Peyer's patch (tissue), 4 donors: ENCODE measurements around the gene TBXA2R. TPM values are rescaled to one million over a fixed set of nuclear protein-coding genes. Genes with fewer than 3 reads are reported as not detected.

Source experiments
- DNase-seq, 3 donors: peaks; one replicate each; pipeline ENCODE4 v3.0.0-alpha.2; 2017 to 2019
- H3K27ac ChIP-seq, 4 donors: fragments of 200-600 bp; sonication (generic); one replicate each; pipeline ENCODE4 v1.5.1; 2016 to 2019
- H3K27me3 ChIP-seq, 2 donors: fragments of 200-600 bp; sonication (generic); one replicate each; pipeline ENCODE4 v1.5.1; 2019
- H3K36me3 ChIP-seq, 3 donors: fragments of 200-600 bp; sonication (generic); one replicate each; pipeline ENCODE4 v1.5.1; 2016 to 2019
- H3K4me1 ChIP-seq, 4 donors: fragments of 200-600 bp; sonication (generic); one replicate each; pipeline ENCODE4 v1.5.1; 2016 to 2019
- H3K4me3 ChIP-seq, 4 donors: fragments of 200-600 bp; sonication (generic); 1 replicate in 3 of 4; 2 replicates in 1 of 4; pipeline ENCODE4 v1.5.1; 2016 to 2019; ENCODE audit warnings: mild to moderate bottlenecking in 1 of 4
- H3K9me3 ChIP-seq, 4 donors: fragments of 200-600 bp; sonication (generic); one replicate each; pipeline ENCODE4 v1.5.1; 2016 to 2019; ENCODE audit warnings: mild to moderate bottlenecking in 1 of 4
- POLR2A ChIP-seq, 2 donors: fragments of 450-650 bp; IDR thresholded peaks; one replicate each; pipeline ENCODE4 v1.5.1; 2017; ENCODE audit warnings: antibody characterized with exemption in 2 of 2, mild to moderate bottlenecking in 2 of 2, moderate library complexity in 2 of 2
- total RNA-seq, 4 donors: library from RNA; depleted of rRNA; stranded (reverse); fragments of >200 nt; gene quantifications; one replicate each; pipeline ENCODE4 v1.1.0, GENCODE V29; 2016
- TF ChIP-seq, protein P1 (sequence below), 6 experiments: fragments of 450-650 bp in 4 of 6; fragments of 200-600 bp in 2 of 6; sonication (generic) in 1 of 6; IDR thresholded peaks; one replicate each; pipeline ENCODE4 v1.5.1; 2017 to 2019; ENCODE audit warnings: antibody characterized with exemption in 6 of 6, mild to moderate bottlenecking in 3 of 6, moderate library complexity in 1 of 6

The TBXA2R gene
- total RNA-seq, 4 donors from 2014 or later, result 0.80 to 5.0 (median 1.6) TPM; not detected in 1

- TF ChIP-seq, protein P1, sequence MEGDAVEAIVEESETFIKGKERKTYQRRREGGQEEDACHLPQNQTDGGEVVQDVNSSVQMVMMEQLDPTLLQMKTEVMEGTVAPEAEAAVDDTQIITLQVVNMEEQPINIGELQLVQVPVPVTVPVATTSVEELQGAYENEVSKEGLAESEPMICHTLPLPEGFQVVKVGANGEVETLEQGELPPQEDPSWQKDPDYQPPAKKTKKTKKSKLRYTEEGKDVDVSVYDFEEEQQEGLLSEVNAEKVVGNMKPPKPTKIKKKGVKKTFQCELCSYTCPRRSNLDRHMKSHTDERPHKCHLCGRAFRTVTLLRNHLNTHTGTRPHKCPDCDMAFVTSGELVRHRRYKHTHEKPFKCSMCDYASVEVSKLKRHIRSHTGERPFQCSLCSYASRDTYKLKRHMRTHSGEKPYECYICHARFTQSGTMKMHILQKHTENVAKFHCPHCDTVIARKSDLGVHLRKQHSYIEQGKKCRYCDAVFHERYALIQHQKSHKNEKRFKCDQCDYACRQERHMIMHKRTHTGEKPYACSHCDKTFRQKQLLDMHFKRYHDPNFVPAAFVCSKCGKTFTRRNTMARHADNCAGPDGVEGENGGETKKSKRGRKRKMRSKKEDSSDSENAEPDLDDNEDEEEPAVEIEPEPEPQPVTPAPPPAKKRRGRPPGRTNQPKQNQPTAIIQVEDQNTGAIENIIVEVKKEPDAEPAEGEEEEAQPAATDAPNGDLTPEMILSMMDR (IDR thresholded peaks at IDR 0.05), result no peak
- TF ChIP-seq POLR2A (IDR thresholded peaks at IDR 0.05), result no peak
- no peaks in the 10 kb centered on the region for H3K4me1 ChIP-seq
- no peaks in the 10 kb centered on the region for H3K27me3 ChIP-seq
- H3K36me3 ChIP-seq, result peaks cover 0 to 79% (median 0%) of the 10 kb centered on the region in 3 donors
- DNase-seq, result no peak
- H3K9me3 ChIP-seq, result no peaks in the 10 kb centered on the region
- no peak overlapping the region for H3K27ac ChIP-seq
- no peak overlapping the region for H3K4me3 ChIP-seq
Observed at GRCh38 chr19:3642296-3642695, 35.6 kb upstream of the TBXA2R start.

GRCh38 chr19:3641515-3642269 lies 35.0 kb upstream of the TBXA2R start:
- TF ChIP-seq, protein P1 (IDR thresholded peaks at IDR 0.05), result no peak
- TF ChIP-seq POLR2A (IDR thresholded peaks at IDR 0.05), result no peak
- Histone ChIP-seq H3K4me3 (no peak overlapping the region), H3K27ac (no peak overlapping the region), H3K4me1 (no peaks in the 10 kb centered on the region), H3K36me3 (peaks cover 0 to 83% (median 0%) of the 10 kb centered on the region in 3 donors), H3K9me3 (no peaks in the 10 kb centered on the region), H3K27me3 (no peaks in the 10 kb centered on the region)
- DNase-seq, result no peak

- TF ChIP-seq, protein P1 (IDR thresholded peaks at IDR 0.05), result no peak
- TF ChIP-seq POLR2A (IDR thresholded peaks at IDR 0.05), result no peak
- H3K27me3 ChIP-seq, result no peaks in the 10 kb centered on the region
- no peaks in the 10 kb centered on the region for H3K9me3 ChIP-seq
- DNase-seq, result no peak
- peaks cover 0 to 61% (median 0%) of the 10 kb centered on the region in 3 donors for H3K36me3 ChIP-seq
- no peaks in the 10 kb centered on the region for H3K4me1 ChIP-seq
- H3K4me3 ChIP-seq, result no peak overlapping the region
- H3K27ac ChIP-seq, result no peak overlapping the region
Observed at GRCh38 chr19:3639479-3639878, 32.8 kb upstream of the TBXA2R start.

GRCh38 chr19:3638208-3639193 lies 31.8 kb upstream of the TBXA2R start:
- no peaks in the 10 kb centered on the region for H3K4me1 ChIP-seq
- no peak overlapping the region for H3K4me3 ChIP-seq
- H3K27me3 ChIP-seq, result no peaks in the 10 kb centered on the region
- no peak overlapping the region for H3K27ac ChIP-seq
- TF ChIP-seq, protein P1 (IDR thresholded peaks at IDR 0.05), result no peak
- TF ChIP-seq POLR2A (IDR thresholded peaks at IDR 0.05), result no peak
- no peak for DNase-seq
- peaks cover 0 to 61% (median 0%) of the 10 kb centered on the region in 3 donors for H3K36me3 ChIP-seq
- H3K9me3 ChIP-seq, result no peaks in the 10 kb centered on the region

DNA sequence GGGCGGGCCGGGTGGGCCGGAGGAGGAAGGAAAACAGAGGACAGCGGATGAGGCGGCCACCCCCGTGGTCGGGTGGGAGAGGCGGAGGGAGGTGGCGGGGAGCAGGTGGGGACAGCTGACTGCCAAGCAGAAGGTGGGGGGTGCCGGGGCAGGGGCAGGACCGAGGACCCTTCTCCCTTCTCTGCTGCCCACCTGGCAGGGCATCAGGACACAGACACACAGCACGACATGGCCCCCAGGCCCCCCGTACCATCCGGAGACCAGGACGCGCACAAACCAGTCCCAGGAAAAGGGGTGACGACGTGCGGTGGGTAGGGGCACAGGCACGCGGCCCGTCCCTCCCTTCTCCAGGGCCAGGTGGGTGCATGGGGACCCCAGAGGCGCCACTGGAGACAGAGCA lies 30.9 kb upstream of the TBXA2R start:
- no peak for TF ChIP-seq POLR2A (IDR thresholded peaks at IDR 0.05)
- TF ChIP-seq, protein P1 (IDR thresholded peaks at IDR 0.05), result no peak
- Histone ChIP-seq H3K9me3 (no peaks in the 10 kb centered on the region), H3K27me3 (no peaks in the 10 kb centered on the region), H3K4me1 (no peaks in the 10 kb centered on the region), H3K27ac (no peak overlapping the region), H3K4me3 (no peak overlapping the region), H3K36me3 (peaks cover 0 to 57% (median 0%) of the 10 kb centered on the region in 3 donors)
- DNase-seq, result no peak
